GM19240 (cell line): ENCODE results near the gene TDO2.
"Not testable (repeated sequence)": the region's sequence is repeated elsewhere in the genome, so short reads cannot be mapped to it uniquely, and the experiment has no call there.

Experiments
- DNase-seq: peaks from one replicate; pipeline ENCODE4 v3.0.0; 2011; ENCODE audit warnings: low spot score; ENCODE audit not compliant: insufficient read length

Gene TDO2

GRCh38 chr4:155903453-155903852 lies at the start of gene TDO2:
Gene TDO2, plus strand, starts transcription at chr4:155903696. Its CDS starts 63 bp downstream, at chr4:155903759.
- no peak for DNase-seq

GRCh38 chr4:155854582-155855226 lies 48.8 kb upstream of the TDO2 start:
- DNase-seq, result no peak

GRCh38 chr4:155855897-155856296 lies 47.6 kb upstream of the TDO2 start:
- DNase-seq, result no peak

GRCh38 chr4:155866177-155866576 lies 37.3 kb upstream of the TDO2 start, which contains the start of gene ASIC5:
Gene ASIC5, minus strand, starts transcription at chr4:155866277. Its CDS starts 51 bp downstream, at chr4:155866226.
- DNase-seq, result no peak

- no peak for DNase-seq
These were observed 27.6 kb upstream of the TDO2 start for GRCh38 chr4:155875878-155876277.

- no peak for DNase-seq
These were observed 25.5 kb upstream of the TDO2 start for GRCh38 chr4:155877971-155878370.

- DNase-seq, result no peak
These were observed 24.9 kb upstream of the TDO2 start for GRCh38 chr4:155878611-155879010.

- DNase-seq, result no peak
These were observed 23.7 kb upstream of the TDO2 start for GRCh38 chr4:155879767-155880166.

- no peak for DNase-seq
These were observed 21.9 kb upstream of the TDO2 start for GRCh38 chr4:155881555-155881954.

GRCh38 chr4:155883895-155884294 lies 19.6 kb upstream of the TDO2 start:
- no peak for DNase-seq

- no peak for DNase-seq
These were observed 17.8 kb upstream of the TDO2 start for GRCh38 chr4:155885666-155886065.

- DNase-seq, result no peak
These were observed 16.5 kb upstream of the TDO2 start for GRCh38 chr4:155887045-155887444.

- DNase-seq, result no peak
These were observed 15.5 kb upstream of the TDO2 start for GRCh38 chr4:155887847-155888570.

- no peak for DNase-seq
These were observed 14.3 kb upstream of the TDO2 start for GRCh38 chr4:155889031-155889793.

- DNase-seq, result no peak
These were observed 13.6 kb upstream of the TDO2 start for GRCh38 chr4:155889946-155890345.

GRCh38 chr4:155891058-155891457 lies 12.4 kb upstream of the TDO2 start:
- no peak for DNase-seq

GRCh38 chr4:155898371-155898770 lies 5.1 kb upstream of the TDO2 start:
- DNase-seq, result not testable (repeated sequence)

- DNase-seq, result no peak
These were observed 3.6 kb upstream of the TDO2 start for GRCh38 chr4:155899891-155900290.

GRCh38 chr4:155900381-155900780 lies 3.1 kb upstream of the TDO2 start:
- no peak for DNase-seq

- no peak for DNase-seq
These were observed 2.5 kb upstream of the TDO2 start for GRCh38 chr4:155901013-155901412.

- DNase-seq, result no peak
These were observed 835 bp downstream of the TDO2 start for GRCh38 chr4:155904331-155904730.

- DNase-seq, result no peak
These were observed 3.2 kb downstream of the TDO2 start for GRCh38 chr4:155906554-155907247.
